GM18870 (cell line): ENCODE measurements around the gene CRABP2.

ENCODE experiments used
- ATAC-seq: cut with Tn5 transposase; IDR thresholded peaks from one replicate; pipeline ENCODE4 v1.9.1; 2021; ENCODE audit warnings: moderate library complexity; ENCODE audit not compliant: unreplicated experiment

Gene CRABP2

GRCh38 chr1:156709757-156710489 is 4.5 kb upstream of the CRABP2 start:
- ATAC-seq = no peak

- no peak for ATAC-seq
These were observed 3.6 kb upstream of the CRABP2 start for GRCh38 chr1:156709031-156709430.

GRCh38 chr1:156708218-156708661 is 2.9 kb upstream of the CRABP2 start:
- no peak for ATAC-seq

- no peak for ATAC-seq
These were observed 2.2 kb upstream of the CRABP2 start for GRCh38 chr1:156707417-156708217.

- ATAC-seq = no peak
These were observed 1.5 kb upstream of the CRABP2 start for GRCh38 chr1:156706657-156707416.

- ATAC-seq = no peak
These were observed 704 bp upstream of the CRABP2 start for GRCh38 chr1:156705918-156706656.

GRCh38 chr1:156704930-156705320 is 458 bp downstream of the CRABP2 start:
- no peak for ATAC-seq

- ATAC-seq = no peak
These were observed 1.1 kb downstream of the CRABP2 start for GRCh38 chr1:156704166-156704711.

GRCh38 chr1:156703741-156704140 is 1.6 kb downstream of the CRABP2 start:
- no peak for ATAC-seq

- no peak for ATAC-seq
These were observed 2.0 kb downstream of the CRABP2 start for GRCh38 chr1:156703336-156703735.

- ATAC-seq = no peak
These were observed 4.4 kb downstream of the CRABP2 start for GRCh38 chr1:156700736-156701531.

- no peak for ATAC-seq
These were observed 6.4 kb downstream of the CRABP2 start for GRCh38 chr1:156698995-156699394.

GRCh38 chr1:156697481-156697880 is 7.9 kb downstream of the CRABP2 start:
- no peak for ATAC-seq

- no peak for ATAC-seq
These were observed 8.6 kb downstream of the CRABP2 start for GRCh38 chr1:156696755-156697154.

GRCh38 chr1:156694690-156694962 is 10.8 kb downstream of the CRABP2 start:
- ATAC-seq = no peak

- no peak for ATAC-seq
These were observed 11.3 kb downstream of the CRABP2 start for GRCh38 chr1:156693848-156694689.

- no peak for ATAC-seq
These were observed 12.2 kb downstream of the CRABP2 start for GRCh38 chr1:156692925-156693847.

- ATAC-seq = no peak
These were observed 12.9 kb downstream of the CRABP2 start for GRCh38 chr1:156692441-156692924.
